ENCODE results near the gene TBCK.

The TBCK gene

DNA sequence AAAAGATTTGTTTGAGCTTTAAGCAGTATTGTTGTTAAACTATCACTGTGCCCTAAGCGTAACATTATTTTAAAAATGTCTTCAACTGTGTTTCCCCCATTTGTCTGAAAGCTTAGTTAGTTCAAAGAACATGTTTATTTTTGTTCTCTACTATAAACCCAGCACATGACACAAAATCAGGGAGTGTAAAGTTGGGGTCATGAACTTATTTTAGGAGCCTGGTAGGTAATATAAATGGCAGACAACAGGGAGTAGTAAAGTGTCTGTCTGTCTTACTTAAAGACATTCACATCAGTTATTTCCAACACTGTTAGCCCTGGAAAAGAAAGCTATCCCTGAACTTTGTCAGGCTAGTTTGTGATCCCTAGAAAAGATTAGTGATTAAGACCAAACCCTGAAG lies 4.2 kb upstream of the TBCK start:
- no peak for DNase-seq

DNA sequence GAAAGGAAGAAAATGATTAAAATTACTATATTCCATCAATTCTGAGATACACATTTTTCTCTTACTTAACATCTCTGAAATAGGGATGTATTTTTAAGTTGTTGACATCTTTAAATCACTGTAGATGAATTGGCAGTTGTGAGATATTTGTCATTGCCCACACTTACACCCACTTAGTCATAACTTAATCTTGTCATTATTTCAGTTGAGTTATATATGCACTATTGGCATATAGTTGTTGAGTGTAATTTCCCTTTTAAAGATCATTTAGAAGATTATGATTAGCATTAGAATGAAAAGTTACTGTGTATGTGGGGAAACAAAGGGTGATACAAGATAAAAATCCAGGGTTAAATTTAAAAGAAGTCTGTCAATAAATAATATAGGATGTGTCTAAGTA lies 2.5 kb upstream of the TBCK start:
- no peak for DNase-seq

DNA sequence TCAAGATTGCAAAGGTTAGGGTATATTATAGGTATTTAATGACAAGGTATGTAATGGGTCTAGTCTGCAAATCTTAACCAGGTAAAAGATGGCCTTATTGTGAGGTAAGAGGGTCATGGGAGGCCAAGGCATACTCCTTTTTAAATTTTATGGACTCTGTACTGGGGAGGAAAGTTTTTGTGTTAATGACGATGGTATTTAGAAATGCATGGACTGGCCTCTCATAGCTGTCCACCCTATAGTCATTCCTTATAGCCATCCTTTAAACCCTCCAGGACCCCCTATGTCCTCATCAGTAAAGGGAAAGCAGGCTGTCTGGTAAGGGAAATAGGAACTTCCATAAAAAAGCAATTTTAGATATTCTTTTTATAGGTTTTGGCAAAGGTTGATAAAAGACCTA lies 1.8 kb upstream of the TBCK start:
- no peak for DNase-seq

DNA sequence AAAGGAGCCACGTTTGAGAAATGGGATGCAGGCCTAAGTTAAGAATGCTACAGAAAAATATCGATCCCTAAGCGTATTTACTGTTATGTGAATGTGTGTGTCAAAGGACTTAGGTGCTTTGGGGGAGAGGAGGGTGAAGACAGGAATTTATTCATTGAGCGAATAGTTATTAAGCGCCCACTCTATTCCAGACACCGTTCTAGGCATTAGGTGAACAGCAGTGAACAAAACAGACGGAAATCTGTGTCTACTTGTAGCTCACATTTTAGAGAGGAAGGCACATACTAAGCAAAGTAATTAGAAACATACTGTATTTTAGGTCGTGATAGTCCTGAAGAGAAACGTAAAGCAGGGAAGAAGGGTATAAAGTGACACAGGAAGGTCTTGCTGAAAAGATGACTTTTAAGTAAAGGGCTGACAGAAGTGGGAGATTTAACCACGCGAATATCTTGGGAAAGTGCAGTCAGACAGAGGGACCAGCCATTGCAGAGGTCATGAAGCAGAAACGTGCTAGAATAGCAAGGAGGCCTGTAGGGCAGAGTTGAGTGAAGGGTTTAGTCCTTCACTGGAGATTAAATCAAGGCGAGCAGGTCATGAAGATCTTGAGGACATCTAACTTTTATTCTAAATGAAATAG lies 882 bp upstream of the TBCK start:
- DNase-seq = no peak

DNA sequence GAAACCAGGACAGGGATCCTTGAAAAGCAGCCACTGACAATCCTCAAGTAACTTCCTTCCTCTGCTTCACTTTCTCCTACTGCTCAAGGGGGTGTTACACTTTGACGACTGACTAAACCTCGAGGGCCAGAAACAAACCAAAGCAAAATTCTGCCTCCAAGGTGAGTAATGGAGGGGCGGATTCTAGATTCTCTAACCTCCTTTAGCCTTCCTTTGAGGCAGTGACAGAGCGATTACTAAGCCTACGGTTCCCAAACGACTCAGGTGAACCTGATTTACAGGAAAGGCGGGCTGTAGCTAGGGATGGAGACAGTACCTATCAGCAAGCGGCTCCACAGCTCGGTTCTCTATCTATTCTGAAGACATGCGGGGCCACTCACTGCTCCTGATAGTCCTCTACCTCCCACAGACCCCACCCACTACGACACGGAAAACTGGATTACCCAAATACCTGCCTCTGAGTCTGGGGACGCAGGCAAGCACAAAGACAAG lies 487 bp downstream of the TBCK start:
- DNase-seq = no peak

DNA sequence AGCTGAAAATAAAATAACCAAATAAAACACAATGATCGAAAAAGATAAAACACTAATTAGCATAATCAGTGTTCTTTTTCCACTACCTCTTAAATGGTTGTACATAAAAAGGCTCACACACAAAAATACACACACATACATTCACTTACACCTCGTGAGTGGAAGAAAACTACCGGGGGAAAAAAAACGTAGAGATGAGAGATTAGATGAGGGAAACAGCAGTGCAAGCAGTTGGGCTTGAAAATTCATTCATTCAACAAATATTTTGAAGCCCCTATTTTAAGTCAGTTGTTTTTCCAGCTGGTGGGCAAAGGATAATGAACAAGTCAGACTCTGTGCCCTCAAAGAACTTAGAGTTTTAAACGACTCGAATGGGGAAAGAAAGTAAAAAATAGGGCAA lies 1.0 kb downstream of the TBCK start:
- no peak for DNase-seq

- DNase-seq = no peak
Observed at GRCh38 chr4:106312997-106313522, 2.9 kb downstream of the TBCK start.

DNA sequence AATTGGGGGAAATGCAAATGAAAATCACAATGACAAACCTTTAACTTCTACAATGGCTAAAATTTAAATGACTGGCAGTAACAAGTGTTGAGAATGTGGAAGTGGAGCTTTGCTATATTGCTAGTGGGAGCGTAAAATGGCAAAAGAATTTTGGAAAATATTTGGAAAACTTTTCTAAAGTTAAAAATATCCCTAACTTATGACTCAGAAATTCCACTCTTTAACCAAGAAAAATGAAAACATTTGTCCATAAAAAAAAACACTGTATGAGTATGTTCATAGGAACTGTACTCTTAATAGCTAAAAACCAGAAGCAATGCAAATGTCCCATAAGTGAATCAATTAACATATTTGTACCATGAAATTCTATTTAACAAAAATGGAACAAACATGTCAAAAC lies 3.6 kb downstream of the TBCK start:
- DNase-seq = no peak

DNA sequence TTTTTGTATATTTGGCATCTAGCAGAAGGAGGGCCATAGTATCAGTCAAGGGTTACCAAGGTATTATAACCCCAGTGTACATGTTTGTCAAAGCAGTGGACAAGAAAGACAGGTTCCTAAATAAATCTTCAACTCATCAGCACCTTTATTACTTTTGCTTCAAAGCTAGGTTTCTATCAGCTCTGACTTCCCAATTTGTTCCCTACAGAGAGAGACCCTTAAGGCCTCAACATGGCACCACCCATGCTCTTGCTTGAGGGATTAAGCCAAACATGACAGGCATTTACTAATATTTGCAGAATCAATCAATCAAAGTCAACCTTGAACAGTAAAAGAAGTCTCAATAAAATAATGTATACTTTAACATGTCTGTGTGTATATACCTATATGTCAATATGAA lies 9.4 kb downstream of the TBCK start:
- no peak for DNase-seq

GRCh38 chr4:106305435-106306055 lies 10.5 kb downstream of the TBCK start:
- DNase-seq = no peak

DNA sequence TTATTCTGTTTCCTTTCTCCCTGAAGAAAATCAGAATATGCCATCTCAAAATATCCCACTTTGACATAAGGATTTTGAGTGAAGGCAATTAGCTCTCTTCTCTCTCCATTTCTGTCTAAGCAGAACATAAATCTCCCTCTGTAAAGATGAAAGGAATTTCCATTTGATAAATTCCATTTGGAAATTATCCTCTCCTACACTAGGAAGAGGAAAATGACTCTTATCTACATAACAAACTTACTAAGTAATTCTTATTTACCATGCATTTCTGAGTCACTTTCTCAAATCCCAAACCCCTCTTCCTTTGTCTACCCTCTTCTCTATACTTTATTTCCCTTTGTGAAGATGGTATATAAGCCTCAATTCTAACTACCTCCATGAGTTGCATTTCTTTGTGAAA lies 11.4 kb downstream of the TBCK start:
- DNase-seq = no peak

GRCh38 chr4:106303548-106304281 lies 12.3 kb downstream of the TBCK start:
- no peak for DNase-seq

DNA sequence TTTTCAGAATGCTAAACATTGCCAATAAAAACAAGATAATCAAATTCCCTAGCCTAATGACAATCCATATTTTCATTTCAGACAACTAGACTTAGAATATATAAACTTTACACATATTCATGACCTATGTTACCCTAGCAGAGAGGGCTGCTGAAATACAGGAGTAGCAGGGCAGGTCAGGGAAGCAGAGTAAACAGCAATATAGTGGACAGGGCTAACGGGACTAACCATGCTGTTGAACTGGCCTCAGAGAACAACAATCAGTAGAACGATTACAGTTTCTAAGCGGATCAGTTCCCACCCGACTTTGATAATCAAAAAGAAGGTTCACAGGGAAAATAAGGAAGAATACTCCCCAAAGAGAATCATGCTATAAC lies 14.0 kb downstream of the TBCK start:
- DNase-seq = no peak

DNA sequence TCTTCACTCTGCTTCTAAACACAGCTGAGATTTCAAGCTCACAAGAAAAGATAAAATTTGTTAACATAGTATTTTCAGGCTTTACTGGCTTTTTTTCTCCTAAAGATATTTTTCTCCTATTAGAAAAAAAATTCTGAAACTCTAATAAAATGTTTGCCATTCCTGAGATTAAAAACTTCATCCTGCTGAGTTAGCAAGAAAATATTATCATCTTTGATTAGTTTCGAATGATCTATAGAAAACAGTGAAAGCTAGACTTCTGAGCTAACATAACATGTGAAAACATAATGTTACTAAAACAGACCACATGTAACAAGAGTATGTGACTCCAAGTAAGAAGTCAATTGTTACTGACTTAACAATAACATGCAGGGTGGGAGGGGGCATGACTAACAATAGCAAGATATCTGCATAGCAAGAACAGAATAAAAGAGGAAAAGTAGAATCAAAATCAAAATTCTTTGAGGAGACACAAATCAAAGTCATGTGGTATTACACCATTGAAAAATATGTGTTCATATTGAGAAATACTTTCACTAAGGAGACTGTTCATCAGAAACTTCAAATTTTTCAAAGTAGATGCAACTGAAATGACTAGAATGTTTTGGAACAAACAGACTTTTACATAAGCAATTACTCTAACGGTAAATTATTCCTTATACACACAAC lies 14.5 kb downstream of the TBCK start:
- DNase-seq = no peak

DNA sequence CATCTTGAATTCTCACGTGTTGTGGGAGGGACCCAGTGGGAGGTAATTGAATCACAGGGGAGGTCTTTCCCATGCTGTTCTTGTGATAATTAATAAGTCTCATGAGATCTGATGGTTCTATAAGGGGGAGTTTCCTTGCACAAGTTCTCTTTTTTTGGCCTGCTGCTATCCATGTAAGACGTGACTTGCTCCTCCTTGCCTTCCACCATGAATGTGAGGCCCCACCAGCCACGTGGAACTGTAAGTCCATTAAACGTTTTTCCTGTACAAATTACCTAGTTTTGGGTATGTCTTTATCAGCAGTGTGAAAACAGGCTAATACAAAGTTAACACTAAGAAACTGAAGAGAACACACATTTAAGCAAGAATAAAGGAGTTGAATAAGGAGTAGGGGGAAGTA lies 16.0 kb downstream of the TBCK start:
- DNase-seq = no peak

DNA sequence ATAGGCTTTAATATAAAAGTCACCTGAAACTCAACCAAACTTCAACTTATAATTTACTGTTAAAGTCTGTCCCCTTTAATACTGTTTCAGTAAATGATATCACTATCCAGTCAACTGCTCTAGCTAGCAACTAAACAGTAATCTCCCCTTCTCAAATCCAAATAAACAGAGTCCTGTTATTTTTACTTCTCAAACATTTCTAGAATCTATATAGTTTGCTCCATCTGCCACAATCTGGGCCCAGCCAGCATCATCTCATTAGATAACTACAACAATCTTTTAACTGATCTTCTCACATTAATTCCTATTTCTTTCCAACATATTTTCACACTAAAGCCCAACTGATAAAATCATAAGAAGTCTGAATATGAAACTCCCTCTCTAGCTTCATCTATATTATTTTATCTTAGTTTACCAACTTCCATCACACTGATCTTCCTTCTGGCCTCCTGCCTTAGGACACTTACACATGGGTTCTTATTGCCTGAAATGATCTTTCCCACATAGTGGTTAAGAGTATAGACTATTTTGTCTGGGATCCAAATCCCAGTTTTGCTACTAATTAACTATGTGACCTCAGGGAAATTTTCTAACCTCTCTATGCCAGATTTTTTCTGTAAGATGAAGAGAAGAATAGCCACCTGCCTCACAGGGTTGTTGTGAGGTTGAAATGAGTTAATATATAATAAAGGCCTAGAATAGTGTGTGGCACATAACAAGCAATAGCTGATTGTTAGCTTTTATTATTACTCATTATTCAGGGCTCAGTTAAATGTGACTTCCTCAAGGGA lies 18.6 kb downstream of the TBCK start:
- DNase-seq = no peak

- no peak for DNase-seq
Observed at GRCh38 chr4:106294062-106294461, 21.9 kb downstream of the TBCK start.

DNA sequence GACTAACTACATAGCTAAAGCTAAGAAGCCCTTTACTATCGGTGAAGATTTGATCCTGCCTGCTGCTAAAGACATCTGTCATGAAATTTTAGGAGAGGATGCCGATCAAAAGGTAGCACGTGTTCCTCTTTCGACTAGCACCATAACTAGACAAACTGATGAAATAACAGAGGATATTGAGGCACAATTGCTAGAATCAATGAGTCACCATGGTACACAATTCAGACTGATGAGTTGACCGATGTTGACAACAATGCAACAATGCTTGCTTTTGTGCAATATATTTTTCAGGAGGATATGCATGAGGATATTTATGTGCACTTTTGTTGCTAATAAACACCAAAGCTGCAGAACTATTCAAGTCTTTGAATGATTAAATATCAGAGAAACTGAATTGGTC lies 24.3 kb downstream of the TBCK start:
- DNase-seq = no peak

DNA sequence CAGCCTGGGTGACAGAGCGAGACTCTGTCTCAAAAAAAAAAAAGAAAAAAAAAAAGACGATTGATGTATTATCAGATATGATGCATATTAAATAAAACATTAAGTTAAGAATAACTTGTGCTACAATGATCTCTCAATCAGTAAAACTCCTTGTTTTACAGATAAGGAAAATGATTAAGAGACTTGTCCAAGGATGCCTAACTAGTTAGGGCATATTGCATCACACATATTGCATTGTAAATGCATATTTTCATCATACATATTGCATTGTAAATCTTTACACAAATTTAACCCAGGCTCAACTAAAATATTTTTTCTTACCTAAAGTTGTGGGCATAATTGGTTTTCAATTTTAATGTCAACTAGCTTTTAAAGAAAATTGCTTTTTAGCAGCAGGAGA lies 26.3 kb downstream of the TBCK start:
- no peak for DNase-seq

DNA sequence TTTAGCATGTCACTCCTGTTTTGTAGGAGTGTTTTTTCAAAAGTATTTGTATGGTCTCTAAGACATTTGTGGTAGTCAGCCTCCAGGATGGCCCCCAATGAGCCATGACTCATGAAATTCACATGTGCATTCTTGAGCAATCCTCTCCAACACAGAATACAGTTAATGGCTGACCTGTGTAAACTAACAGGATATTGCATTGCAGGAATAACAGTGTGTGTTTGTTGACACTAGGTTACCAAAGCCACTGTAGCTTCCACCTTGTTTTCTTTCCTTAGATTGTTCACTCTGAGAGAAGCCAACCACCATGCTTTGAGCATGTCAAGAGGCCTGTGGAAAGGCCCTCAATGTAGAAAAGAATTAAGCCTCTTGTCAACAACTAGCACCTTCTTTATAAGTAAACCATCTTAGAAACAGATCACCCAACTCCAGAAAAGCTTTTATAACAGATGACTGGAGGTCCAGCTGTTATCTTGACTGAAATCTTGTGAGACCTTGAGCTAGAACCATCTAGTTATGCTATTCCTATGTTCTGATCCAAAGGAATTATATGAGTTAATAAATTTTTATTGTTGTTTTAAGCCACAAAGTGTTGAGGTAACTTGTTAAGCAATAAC lies 28.5 kb downstream of the TBCK start:
- no peak for DNase-seq

DNA sequence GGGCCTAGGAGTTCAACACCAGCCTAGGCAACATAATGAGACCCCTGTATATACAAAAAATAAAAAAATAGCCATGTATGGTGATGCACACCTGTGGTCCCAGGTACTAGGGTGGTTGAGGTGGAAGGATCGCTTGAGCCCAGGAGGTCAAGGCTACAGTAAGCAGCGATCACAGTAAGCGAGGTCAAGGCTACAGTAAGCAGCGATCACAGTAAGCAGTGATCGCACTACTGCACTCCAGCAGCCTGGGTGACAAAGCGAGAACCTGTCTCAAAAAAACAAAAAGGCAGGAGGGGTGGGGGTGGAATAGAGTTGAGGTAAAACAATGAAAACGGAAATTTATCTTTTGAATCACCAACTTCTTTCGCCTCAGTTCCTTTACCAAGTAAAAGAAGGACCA lies 29.4 kb downstream of the TBCK start:
- no peak for DNase-seq

DNA sequence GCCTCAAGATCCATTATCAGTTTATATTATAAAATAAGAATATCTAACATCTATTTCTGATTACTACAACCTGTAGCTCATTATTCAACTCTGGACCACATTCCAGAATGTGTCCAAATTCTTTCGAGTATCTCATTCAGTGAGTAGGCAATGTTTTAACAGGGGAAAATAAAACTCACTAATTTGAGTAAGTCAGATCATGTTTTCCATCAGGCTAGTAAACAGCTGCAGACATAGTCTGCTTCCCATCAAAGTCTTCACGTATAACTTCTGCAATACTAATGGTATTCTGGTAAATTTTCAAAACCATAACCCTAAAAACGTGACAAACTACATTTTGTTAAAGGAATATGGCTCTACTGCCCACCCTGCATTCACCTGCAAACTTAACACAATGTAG lies 31.8 kb downstream of the TBCK start:
- DNase-seq = no peak

All from activated gamma-delta T cell (primary cell).